Kidney (tissue), 14 donors: ENCODE measurements around the gene ADAMTS3. TPM values are rescaled to one million over a fixed set of nuclear protein-coding genes. Genes with fewer than 3 reads are reported as not detected.

Source experiments
- DNase-seq, 5 donors: peaks; one replicate each; pipeline ENCODE4 v3.0.0-alpha.2; 2013 to 2020
- FAIRE-seq: peaks from 2 replicates; lab custom pipeline; 2012; peaks lifted over from hg19 to GRCh38; lab: Jason Lieb, UNC
- H3K27ac ChIP-seq, 2 donors: one replicate each; pipeline ENCODE4 v1.7.0; 2013; ENCODE audit warnings: low read depth in 2 of 2, low read length in 2 of 2, inconsistent platforms in 1 of 2
- H3K27me3 ChIP-seq: one replicate; pipeline ENCODE4 v1.7.1; 2013; ENCODE audit warnings: low read length, inconsistent platforms; ENCODE audit not compliant: control insufficient read depth, insufficient read depth
- H3K36me3 ChIP-seq, 3 donors: one replicate each; pipeline versions ENCODE4 v1.7.0 to v1.7.1; 2013; ENCODE audit warnings: low read length in 3 of 3, control low read depth in 1 of 3, inconsistent platforms in 1 of 3; ENCODE audit not compliant: insufficient read depth in 3 of 3, control insufficient read depth in 2 of 3
- H3K4me1 ChIP-seq, 3 donors: one replicate each; pipeline versions ENCODE4 v1.7.0 to v1.7.1; 2013; ENCODE audit warnings: low read length in 3 of 3, inconsistent platforms in 1 of 3, low read depth in 1 of 3; ENCODE audit not compliant: control insufficient read depth in 2 of 3, insufficient read depth in 2 of 3
- H3K4me3 ChIP-seq, 3 donors: one replicate each; pipeline versions ENCODE4 v1.7.0 to v1.8.1; 2013; ENCODE audit warnings: low read length in 3 of 3, control low read depth in 1 of 3, inconsistent platforms in 1 of 3
- H3K9ac ChIP-seq, 3 donors: one replicate each; pipeline versions ENCODE4 v1.7.0 to v1.7.1; 2013; ENCODE audit warnings: low read length in 3 of 3, control low read depth in 1 of 3, inconsistent platforms in 1 of 3
- H3K9me3 ChIP-seq, 3 donors: one replicate each; pipeline versions ENCODE4 v1.7.0 to v1.7.1; 2013; ENCODE audit warnings: low read length in 3 of 3, control low read depth in 1 of 3, inconsistent platforms in 1 of 3; ENCODE audit not compliant: control insufficient read depth in 2 of 3, insufficient read depth in 1 of 3
- intact Hi-C: fragments of 100-400 bp; cut with DNase I; formaldehyde crosslinking; loops from one replicate; pipeline ENCODE4 v1.11.1; 2022
- polyA plus RNA-seq: library from polyadenylated mRNA; stranded (reverse); fragments of 350-450 nt; fragmentation: Illumina TruSeq; extraction: RNeasy Lipid Tissue Mini Kit (QIAGEN cat#74804); gene quantifications from one replicate; pipeline ENCODE4 v1.2.3, GENCODE V29; 2014; ENCODE audit warnings: low read depth, low replicate concordance; ENCODE audit not compliant: insufficient read depth
- total RNA-seq: library from RNA; stranded (reverse); fragmentation: NEBNext Ultra II Directional; extraction: Animal tissue kit (Norgen Biotek cat#: 25700); gene quantifications from one replicate; pipeline ENCODE4 v1.2.1, GENCODE V29; 2021
- TF ChIP-seq, protein P1 (sequence below): IDR thresholded peaks from 3 replicates; pipeline ENCODE4 v1.5.1; 2012; ENCODE audit warnings: mild to moderate bottlenecking, moderate library complexity, borderline replicate concordance; ENCODE audit not compliant: insufficient read depth; ENCODE audit errors: extremely low read depth
- donor health status: control.
- donor health status: control.
- donor health status: control.
- donor health status: control.
- donor health status: control.
- donor health status: DM: yes; HTN: yes; CAD: no.
- donor health status: Normal renal cell carcinoma (clear cell type).

ADAMTS3 gene
- total and polyA plus RNA-seq, 2 donors from 2014 or later: 0.56 to 4.2 TPM

DNA sequence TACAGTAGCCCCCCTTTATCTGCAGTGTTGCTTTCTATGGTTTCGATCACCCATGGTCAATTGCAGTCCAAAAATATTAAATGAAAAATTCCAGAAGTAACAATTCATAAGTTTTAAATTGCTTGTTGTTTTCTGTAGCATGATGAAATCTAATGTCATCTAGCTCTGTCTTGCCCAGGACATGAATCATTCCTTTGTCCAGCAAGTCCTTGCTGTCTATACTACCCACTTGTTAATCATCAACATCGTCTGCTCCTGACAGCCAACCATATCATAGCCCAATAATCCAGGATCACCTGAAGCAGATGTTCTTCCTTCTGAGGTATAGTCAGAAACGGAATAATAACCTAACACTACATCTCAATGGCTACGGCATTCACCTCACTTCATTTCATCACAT lies 79.8 kb downstream of the ADAMTS3 start:
- FAIRE-seq: no peak

GRCh38 chr4:72486991-72487390 lies 82.0 kb downstream of the ADAMTS3 start:
- H3K9ac ChIP-seq: no peak overlapping the region
- FAIRE-seq (no peak), DNase-seq (no peak)
- H3K4me1 ChIP-seq: no peaks in the 10 kb centered on the region
- peaks cover 0 to 1% (median 0%) of the 10 kb centered on the region in 3 donors for H3K9me3 ChIP-seq
- H3K4me3 ChIP-seq: no peak overlapping the region
- H3K36me3 ChIP-seq: no peaks in the 10 kb centered on the region
- no peak overlapping the region for H3K27ac ChIP-seq
- TF ChIP-seq, protein P1, sequence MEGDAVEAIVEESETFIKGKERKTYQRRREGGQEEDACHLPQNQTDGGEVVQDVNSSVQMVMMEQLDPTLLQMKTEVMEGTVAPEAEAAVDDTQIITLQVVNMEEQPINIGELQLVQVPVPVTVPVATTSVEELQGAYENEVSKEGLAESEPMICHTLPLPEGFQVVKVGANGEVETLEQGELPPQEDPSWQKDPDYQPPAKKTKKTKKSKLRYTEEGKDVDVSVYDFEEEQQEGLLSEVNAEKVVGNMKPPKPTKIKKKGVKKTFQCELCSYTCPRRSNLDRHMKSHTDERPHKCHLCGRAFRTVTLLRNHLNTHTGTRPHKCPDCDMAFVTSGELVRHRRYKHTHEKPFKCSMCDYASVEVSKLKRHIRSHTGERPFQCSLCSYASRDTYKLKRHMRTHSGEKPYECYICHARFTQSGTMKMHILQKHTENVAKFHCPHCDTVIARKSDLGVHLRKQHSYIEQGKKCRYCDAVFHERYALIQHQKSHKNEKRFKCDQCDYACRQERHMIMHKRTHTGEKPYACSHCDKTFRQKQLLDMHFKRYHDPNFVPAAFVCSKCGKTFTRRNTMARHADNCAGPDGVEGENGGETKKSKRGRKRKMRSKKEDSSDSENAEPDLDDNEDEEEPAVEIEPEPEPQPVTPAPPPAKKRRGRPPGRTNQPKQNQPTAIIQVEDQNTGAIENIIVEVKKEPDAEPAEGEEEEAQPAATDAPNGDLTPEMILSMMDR: no peak
- no peaks in the 10 kb centered on the region for H3K27me3 ChIP-seq
- intact Hi-C loops: no loop called here

More for the DNA sequence above, 79.8 kb downstream of the ADAMTS3 start:
- Histone ChIP-seq H3K4me3 (no peak overlapping the region), H3K4me1 (no peaks in the 10 kb centered on the region), H3K27ac (no peak overlapping the region), H3K27me3 (no peaks in the 10 kb centered on the region), H3K9me3 (no peaks in the 10 kb centered on the region), H3K9ac (no peak overlapping the region), H3K36me3 (no peaks in the 10 kb centered on the region)
- no peak for DNase-seq
- intact Hi-C loops: no loop called here
- TF ChIP-seq, protein P1: no peak

- no peaks in the 10 kb centered on the region for H3K36me3 ChIP-seq
- FAIRE-seq (no peak), DNase-seq (no peak)
- TF ChIP-seq, protein P1: no peak
- H3K4me3 ChIP-seq: no peak overlapping the region
- H3K27me3 ChIP-seq: no peaks in the 10 kb centered on the region
- no peaks in the 10 kb centered on the region for H3K4me1 ChIP-seq
- no peak overlapping the region for H3K9ac ChIP-seq
- H3K27ac ChIP-seq: no peak overlapping the region
- peaks cover 0 to 1% (median 0%) of the 10 kb centered on the region in 3 donors for H3K9me3 ChIP-seq
- intact Hi-C loops: no loop called here
Observed at GRCh38 chr4:72484981-72485380, 84.0 kb downstream of the ADAMTS3 start.

- FAIRE-seq: no peak
- TF ChIP-seq, protein P1: no peak
- no peaks in the 10 kb centered on the region for H3K27me3 ChIP-seq
- no peak overlapping the region for H3K4me3 ChIP-seq
- intact Hi-C loops: no loop called here
- no peak for DNase-seq
- H3K4me1 ChIP-seq: no peaks in the 10 kb centered on the region
- no peaks in the 10 kb centered on the region for H3K9me3 ChIP-seq
- no peak overlapping the region for H3K9ac ChIP-seq
- H3K36me3 ChIP-seq: no peaks in the 10 kb centered on the region
- H3K27ac ChIP-seq: no peak overlapping the region
Observed at GRCh38 chr4:72473434-72473900, 95.6 kb downstream of the ADAMTS3 start.
